DND-41 (cell line): ENCODE results near the gene FAM53A.

ENCODE experiments used
- ATAC-seq: fragments of 200-7000 bp; cut with Tn5 transposase; 3 replicates; pipeline ENCODE4 v1.9.1; 2021; ENCODE audit warnings: low read depth; ENCODE audit not compliant: insufficient read depth
- DNase-seq: peaks from one replicate; pipeline ENCODE4 v3.0.0-alpha.2; 2020
- H2AFZ ChIP-seq: 2 replicates; pipeline ENCODE4 v1.6.0; 2012; ENCODE audit warnings: low read depth, low read length
- H3K27ac ChIP-seq: 2 replicates; pipeline ENCODE4 v1.5.1; 2012; ENCODE audit warnings: low read length, inconsistent platforms
- H3K27me3 ChIP-seq: fragments of 200-600 bp; sonication (generic); 2 replicates; pipeline ENCODE4 v1.6.0; 2012; ENCODE audit warnings: low read length, mild to moderate bottlenecking, inconsistent platforms; ENCODE audit not compliant: insufficient read depth, poor library complexity
- H3K36me3 ChIP-seq: 2 replicates; pipeline ENCODE4 v1.5.1; 2012; ENCODE audit warnings: low read length, inconsistent platforms; ENCODE audit not compliant: insufficient read depth
- H3K4me1 ChIP-seq: 2 replicates; pipeline ENCODE4 v1.5.1; 2012; ENCODE audit warnings: mild to moderate bottlenecking, low read length; ENCODE audit not compliant: insufficient read depth
- H3K4me2 ChIP-seq: 2 replicates; pipeline ENCODE4 v1.6.0; 2012; ENCODE audit warnings: mild to moderate bottlenecking, moderate library complexity, low read length, inconsistent platforms; ENCODE audit not compliant: insufficient read depth
- H3K4me3 ChIP-seq, 2 experiments: fragments of 200-600 bp in 1 of 2; shearing (Covaris generic) in 1 of 2; 2 replicates each; pipeline ENCODE4 v1.5.1; 2012 to 2016; ENCODE audit warnings: inconsistent platforms in 2 of 2, low read length in 2 of 2, mild to moderate bottlenecking in 2 of 2, low read depth in 1 of 2, moderate library complexity in 1 of 2
- H3K79me2 ChIP-seq: 2 replicates; pipeline ENCODE4 v1.6.0; 2012; ENCODE audit warnings: low read length, inconsistent platforms; ENCODE audit not compliant: insufficient read depth
- H3K9ac ChIP-seq: 2 replicates; pipeline ENCODE4 v1.6.0; 2012; ENCODE audit warnings: low read depth, mild to moderate bottlenecking, inconsistent platforms, low read length, moderate library complexity
- H3K9me3 ChIP-seq: 2 replicates; pipeline ENCODE4 v1.5.1; 2012; ENCODE audit warnings: low read length, moderate library complexity, mild to moderate bottlenecking, inconsistent platforms; ENCODE audit not compliant: insufficient read depth, severe bottlenecking
- H4K20me1 ChIP-seq: 2 replicates; pipeline ENCODE4 v1.6.0; 2012; ENCODE audit warnings: low read length; ENCODE audit not compliant: insufficient read depth
- CTCF ChIP-seq: IDR thresholded peaks from 2 replicates; pipeline ENCODE4 v1.5.1; 2012; ENCODE audit warnings: borderline replicate concordance, low read length, moderate library complexity, mild to moderate bottlenecking; ENCODE audit not compliant: poor library complexity, severe bottlenecking; ENCODE audit errors: extremely low read depth
- EZH2 ChIP-seq: IDR thresholded peaks from 3 replicates; pipeline ENCODE4 v1.6.1; 2012; ENCODE audit warnings: borderline replicate concordance, low read depth, mild to moderate bottlenecking, moderate library complexity, low read length, inconsistent platforms; ENCODE audit not compliant: severe bottlenecking

The FAM53A gene

GRCh38 chr4:1713003-1713851 lies 29.1 kb upstream of the FAM53A start:
- Histone ChIP-seq H3K9me3 (no peaks in the 10 kb centered on the region), H3K4me2 (peak overlapping the region; percentile 82), H3K27ac (peak overlapping the region; percentile 95), H3K27me3 (no peaks in the 10 kb centered on the region), H2AFZ (peak overlapping the region; percentile 70), H3K9ac (peak overlapping the region; percentile 80), H3K79me2 (peaks cover 99% of the 10 kb centered on the region), H3K4me3 (peak overlapping the region; percentile 72 to 88), H4K20me1 (peaks cover 72% of the 10 kb centered on the region), H3K36me3 (peaks cover 89% of the 10 kb centered on the region), H3K4me1 (peaks cover 84% of the 10 kb centered on the region)
- ATAC-seq, result peak; percentile 2; the same call in 2 of the 3 replicates
- TF ChIP-seq CTCF (no peak), EZH2 (no peak)
- no peak for DNase-seq

DNA sequence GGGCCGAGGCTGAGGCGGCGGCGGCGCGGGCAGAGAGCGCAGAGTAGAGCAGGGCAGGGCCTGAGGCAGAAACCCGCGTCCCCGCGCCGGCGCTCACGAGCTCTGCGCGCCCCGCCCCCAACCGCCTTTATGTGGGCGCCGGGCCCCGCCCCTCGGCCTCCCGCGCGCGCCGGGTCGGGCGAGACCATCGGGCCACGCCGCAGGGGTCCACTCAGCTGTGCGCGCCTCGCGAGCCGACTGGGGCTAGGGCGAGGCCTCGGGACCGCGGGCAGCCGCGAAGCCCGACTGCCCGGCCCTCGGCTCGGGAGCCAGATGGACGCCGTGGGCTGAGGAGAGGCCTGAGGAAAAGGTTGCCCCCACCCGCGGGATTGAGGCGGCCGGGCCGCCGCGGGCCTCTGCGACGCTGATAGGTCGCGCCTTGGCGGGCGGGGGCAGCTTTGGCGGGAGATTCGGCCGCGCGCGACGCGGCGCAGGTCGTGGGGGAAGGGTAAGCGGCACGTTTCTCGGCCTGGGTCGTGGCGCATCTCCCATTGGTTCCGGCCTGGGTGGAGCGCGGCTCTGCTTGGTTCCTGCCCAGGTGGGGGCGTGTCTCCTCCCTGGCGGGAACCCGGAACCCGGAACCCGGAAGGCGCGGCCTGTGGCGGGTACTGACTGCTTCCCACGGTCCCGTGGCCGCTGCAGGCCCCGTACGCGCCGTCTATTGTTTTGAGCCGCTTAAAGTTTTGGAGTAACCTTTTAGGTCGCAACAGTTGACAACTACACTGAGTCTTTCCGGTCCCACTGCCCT lies 28.3 kb upstream of the FAM53A start, which contains the start of gene SLBP:
Gene SLBP (minus strand): TSS at position 104 of the 787 bp plus-strand sequence. CDS start 131 bp downstream, outside the sequence.
- Histone ChIP-seq H3K9ac (peak within 1 kb of the TSS; percentile 80), H3K36me3 (peaks cover 89% of the 10 kb centered on the region), H3K4me1 (peaks cover 79% of the 10 kb centered on the region), H3K79me2 (peaks cover 99% of the 10 kb centered on the region), H3K9me3 (no peaks in the 10 kb centered on the region), H3K4me2 (peak within 1 kb of the TSS; percentile 82), H4K20me1 (peaks cover 66% of the 10 kb centered on the region), H3K27ac (peak within 1 kb of the TSS; percentile 95), H3K4me3 (peak within 1 kb of the TSS; percentile 88 to 92), H2AFZ (peak within 1 kb of the TSS; percentile 82), H3K27me3 (no peaks in the 10 kb centered on the region)
- peak; percentile 87 for ATAC-seq
- TF ChIP-seq CTCF, result no peak
- TF ChIP-seq EZH2, result no peak
- DNase-seq, result peak; percentile 99

DNA sequence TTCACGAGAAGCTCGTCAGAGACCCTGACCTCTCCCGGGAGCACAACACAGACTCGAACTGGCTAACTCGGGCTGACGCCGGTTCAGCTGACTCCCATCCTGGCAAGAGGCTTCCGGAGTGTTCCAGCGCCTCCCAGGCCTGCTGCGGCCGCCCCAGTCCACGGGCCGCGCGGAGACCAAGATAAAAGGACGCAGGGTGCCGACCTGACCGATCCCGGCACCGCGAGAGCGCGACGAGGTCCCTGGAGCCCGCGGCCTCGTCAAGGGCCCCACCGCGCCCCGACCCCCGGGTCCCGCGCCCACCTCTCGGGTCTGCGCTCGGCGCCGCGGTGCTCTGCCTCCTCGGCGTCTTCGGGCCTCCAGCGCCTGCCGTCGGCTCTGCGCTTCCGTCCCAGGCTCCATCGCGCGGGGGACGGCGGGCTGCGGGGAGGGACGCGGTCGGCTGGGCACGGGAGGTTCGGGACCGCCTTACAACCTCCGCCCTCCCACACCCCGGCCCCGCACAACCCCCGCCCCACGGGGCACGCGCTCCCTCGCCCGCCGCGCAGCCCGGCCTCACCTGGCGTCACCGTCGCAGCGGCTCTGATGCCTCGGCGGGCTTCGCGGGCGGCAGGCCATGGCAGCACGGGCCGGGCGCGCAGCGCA lies 27.6 kb upstream of the FAM53A start:
- no peaks in the 10 kb centered on the region for H3K9me3 ChIP-seq
- peaks cover 82% of the 10 kb centered on the region for H3K36me3 ChIP-seq
- peaks cover 96% of the 10 kb centered on the region for H3K79me2 ChIP-seq
- peaks cover 72% of the 10 kb centered on the region for H3K4me1 ChIP-seq
- no peaks in the 10 kb centered on the region for H3K27me3 ChIP-seq
- peak overlapping the region; percentile 82 for H3K4me2 ChIP-seq
- H3K27ac ChIP-seq, result peak overlapping the region; percentile 95
- peak; percentile 18 for ATAC-seq
- H3K9ac ChIP-seq, result peak overlapping the region; percentile 80
- H4K20me1 ChIP-seq, result peaks cover 60% of the 10 kb centered on the region
- peak overlapping the region; percentile 82 for H2AFZ ChIP-seq
- TF ChIP-seq CTCF (no peak), EZH2 (no peak)
- DNase-seq, result peak; percentile 50
- peak overlapping the region; percentile 88 to 92 for H3K4me3 ChIP-seq
